T-helper 2 cell treated with Interferon-gamma antibody and Interleukin-4, amounts not matched to agents 100 ng/mL and 5 ng/mL, for 36 hours (primary cell): ENCODE data around the gene RAB20. TPM values are rescaled to one million over a fixed set of nuclear protein-coding genes. Genes with fewer than 3 reads are reported as not detected.

Experiments
- total RNA-seq: library from RNA; stranded (reverse); gene quantifications from 2 replicates; pipeline ENCODE4 v1.2.3, GENCODE V29; 2022

The RAB20 gene
- total RNA-seq, 1 donor from 2014 or later, result 2.3 TPM

Other genes starting within 250 kb of the RAB20 start
- 20.6 and 24.6 TPM in 2 replicates for gene NAXD, start 53.8 kb upstream of the RAB20 start, total RNA-seq
- 74.9 and 79.8 TPM in 2 replicates for gene CARS2, start 144.4 kb upstream of the RAB20 start, total RNA-seq
- gene ING1, start 152.0 kb upstream of the RAB20 start, total RNA-seq, result 14.2 and 16.2 TPM in 2 replicates